ENCODE measurements around the gene PLCB3.

PLCB3 gene

DNA sequence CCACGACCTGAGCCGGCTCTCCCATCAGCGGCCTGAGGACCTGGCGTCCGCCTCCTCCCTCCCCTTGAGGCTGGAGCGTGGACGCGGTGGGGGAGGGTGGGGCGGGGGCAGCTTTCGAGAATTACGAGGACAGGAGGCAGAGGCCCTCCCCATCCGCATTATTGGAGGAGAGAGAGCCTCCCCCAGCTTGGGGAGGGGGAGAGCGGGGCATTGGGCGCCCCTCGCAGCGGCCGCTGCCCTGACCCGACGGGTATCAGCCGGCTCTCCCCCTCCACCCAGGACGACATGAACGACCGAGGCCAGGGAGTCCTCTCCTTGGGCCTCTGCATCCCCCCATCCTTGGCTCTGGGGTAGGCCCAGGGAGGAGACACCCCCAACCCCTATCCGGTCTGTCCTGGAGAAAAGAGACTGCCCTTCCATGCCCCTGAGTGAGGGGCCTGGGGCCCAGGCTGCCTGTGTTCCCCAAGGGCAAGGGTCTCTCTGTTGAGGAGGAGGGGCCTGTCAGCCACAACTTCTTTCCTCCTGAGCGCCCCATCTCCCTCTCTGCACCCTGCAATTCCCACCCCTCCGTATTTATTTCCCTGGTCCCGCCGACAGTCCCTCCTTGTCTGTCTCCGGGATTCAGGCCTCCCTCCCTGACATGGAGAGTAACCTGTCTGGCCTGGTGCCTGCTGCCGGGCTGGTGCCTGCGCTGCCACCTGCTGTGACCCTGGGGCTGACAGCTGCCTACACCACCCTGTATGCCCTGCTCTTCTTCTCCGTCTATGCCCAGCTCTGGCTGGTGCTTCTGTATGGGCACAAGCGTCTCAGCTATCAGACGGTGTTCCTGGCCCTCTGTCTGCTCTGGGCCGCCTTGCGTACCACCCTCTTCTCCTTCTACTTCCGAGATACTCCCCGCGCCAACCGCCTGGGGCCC, 34.8 kb downstream of the PLCB3 start:
- no peak for DNase-seq (ENCODE audit: low read depth in 2 of 2)

DNA sequence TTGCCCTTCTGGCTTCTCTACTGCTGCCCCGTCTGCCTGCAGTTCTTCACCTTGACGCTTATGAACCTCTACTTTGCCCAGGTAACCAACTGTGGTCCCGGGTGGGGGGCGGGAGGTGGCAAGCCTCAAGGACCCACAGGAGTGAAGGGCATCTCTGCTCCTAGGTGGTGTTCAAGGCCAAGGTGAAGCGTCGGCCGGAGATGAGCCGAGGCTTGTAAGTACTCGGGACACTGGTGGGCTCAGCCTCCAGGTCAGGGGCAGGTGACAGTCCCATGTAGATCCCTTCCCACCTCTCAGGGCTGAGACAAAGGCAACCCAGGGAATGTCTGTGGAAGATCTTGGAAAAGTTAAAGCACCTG, 35.5 kb downstream of the PLCB3 start:
- no peak for DNase-seq (ENCODE audit: low read depth in 2 of 2)

DNA sequence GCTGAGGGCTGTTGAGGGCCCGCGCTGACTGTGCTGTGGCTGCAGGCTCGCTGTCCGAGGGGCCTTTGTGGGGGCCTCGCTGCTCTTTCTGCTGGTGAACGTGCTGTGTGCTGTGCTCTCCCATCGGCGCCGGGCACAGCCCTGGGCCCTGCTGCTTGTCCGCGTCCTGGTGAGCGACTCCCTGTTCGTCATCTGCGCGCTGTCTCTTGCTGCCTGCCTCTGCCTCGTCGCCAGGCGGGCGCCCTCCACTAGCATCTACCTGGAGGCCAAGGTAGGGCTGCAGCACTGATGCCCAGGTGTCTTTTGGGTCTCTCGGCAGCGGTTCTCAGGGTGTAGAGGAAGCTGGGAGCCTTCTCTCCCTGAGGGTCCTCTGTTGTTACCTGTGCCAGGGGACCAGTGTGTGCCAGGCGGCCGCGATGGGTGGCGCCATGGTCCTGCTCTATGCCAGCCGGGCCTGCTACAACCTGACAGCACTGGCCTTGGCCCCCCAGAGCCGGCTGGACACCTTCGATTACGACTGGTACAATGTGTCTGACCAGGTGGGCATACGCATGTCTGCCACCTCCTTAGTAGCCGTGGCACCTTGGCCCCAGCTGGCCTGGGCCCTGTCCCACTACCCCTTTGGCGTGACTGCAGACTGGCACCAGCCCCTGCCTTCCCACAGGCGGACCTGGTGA, 36.5 kb downstream of the PLCB3 start:
- DNase-seq (ENCODE audit: low read depth in 2 of 2), result no peak

DNA sequence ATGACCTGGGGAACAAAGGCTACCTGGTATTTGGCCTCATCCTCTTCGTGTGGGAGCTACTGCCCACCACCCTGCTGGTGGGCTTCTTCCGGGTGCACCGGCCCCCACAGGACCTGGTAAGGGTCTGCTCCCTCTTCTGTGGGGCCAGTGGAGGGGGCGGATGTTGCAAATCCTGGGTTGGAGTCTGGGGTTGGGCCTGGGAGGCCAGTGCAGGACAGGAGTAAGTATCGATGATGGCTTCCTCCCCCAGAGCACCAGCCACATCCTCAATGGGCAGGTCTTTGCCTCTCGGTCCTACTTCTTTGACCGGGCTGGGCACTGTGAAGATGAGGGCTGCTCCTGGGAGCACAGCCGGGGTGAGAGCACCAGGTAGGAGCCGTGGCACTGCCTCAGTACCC, 37.0 kb downstream of the PLCB3 start:
- DNase-seq (ENCODE audit: low read depth in 2 of 2), result no peak

DNA sequence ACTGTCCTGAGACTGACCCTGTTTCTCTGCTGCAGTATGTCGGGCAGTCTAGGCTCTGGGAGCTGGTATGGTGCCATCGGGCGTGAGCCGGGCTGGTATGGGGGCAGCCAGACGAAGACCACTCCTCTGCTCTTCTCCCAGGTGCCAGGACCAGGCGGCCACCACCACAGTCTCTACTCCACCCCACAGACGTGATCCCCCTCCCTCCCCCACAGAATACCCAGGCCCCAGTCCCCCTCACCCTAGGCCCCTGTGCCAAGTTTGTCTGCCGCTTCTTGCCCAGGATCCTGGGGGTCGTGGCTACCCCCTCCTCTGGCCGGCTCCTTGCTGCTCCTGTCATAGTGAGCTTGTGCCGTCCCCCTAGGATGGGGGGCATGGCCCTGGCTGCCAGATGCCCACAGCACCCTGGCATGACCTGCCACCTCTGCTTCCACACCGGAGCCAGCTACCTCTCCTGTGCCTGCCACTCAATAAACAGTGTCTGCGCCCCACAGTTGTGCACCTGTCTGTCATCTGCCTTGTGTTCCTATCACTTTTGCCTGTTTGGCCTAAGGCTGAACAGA, 37.8 kb downstream of the PLCB3 start:
- DNase-seq (ENCODE audit: low read depth in 2 of 2), result no peak

GRCh38 chr11:64290352-64291261, 39.3 kb downstream of the PLCB3 start:
- DNase-seq (ENCODE audit: low read depth in 2 of 2), result no peak

DNA sequence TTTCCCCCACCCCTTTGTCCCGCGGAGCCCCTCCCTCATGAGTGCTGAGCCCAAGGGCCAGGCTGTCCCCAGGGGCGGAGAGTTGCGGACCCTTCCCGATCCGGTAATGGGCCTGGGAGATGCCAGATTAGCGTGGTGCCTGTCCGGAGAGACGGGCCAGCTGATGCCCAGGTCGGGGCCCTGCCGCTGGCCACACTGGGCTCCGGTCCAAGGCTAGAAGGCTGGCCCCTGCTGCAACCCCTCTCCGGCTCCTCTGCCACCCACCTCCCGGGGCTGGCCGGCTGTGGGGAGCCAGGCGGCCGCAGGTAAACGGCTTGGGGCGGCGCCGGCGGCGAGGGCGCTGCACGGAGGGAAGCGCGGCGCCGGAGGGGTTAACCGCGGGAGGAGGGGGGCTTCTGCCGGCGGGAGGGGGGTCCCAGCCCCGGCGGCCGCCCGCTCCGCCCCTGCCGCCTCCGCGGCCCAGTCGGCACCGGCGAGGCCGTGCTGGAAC, 40.0 kb downstream of the PLCB3 start, which contains the start of gene KCNK4:
Gene KCNK4, plus strand, starts transcription at position 41 of the 490 bp plus-strand sequence. CDS start 1,717 bp downstream, outside the sequence.
- no peak for DNase-seq (ENCODE audit: low read depth in 2 of 2)

DNA sequence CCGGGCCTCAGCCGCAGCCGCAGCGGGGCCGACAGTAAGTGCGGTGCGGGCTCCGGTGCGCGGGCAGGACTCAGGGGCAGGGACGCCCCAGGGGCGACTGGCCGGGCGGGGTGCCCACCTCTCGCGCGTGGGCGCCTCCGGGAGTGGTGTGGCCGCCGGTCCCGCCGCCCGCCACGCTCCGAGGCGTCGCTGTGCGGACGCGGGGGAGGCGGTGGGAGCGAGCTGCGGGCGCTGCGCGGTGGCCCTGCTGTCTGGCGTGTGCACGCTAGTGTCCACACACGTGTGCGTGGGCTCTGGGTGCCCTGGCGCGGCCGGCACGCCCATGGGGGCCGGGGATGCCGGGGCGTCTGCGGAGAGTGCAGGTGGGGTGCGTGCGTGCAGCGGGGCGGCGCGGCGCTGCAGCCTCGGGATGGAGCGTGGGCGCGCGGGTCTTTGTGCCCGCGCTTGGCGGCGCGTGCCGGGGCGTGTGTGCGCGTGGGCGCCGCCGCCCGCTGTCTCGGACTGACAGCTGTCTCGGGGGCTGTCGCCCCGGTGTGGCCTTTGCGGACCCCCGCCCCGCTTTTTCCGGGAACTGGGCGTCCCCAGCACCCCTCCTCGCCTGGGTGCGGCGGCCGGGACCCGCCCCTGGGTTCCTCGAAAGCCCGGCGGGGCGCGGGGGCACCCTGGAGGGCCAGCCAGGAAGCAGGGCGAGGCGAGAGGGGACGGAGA, 40.6 kb downstream of the PLCB3 start:
- DNase-seq (ENCODE audit: low read depth in 2 of 2), result no peak

DNA sequence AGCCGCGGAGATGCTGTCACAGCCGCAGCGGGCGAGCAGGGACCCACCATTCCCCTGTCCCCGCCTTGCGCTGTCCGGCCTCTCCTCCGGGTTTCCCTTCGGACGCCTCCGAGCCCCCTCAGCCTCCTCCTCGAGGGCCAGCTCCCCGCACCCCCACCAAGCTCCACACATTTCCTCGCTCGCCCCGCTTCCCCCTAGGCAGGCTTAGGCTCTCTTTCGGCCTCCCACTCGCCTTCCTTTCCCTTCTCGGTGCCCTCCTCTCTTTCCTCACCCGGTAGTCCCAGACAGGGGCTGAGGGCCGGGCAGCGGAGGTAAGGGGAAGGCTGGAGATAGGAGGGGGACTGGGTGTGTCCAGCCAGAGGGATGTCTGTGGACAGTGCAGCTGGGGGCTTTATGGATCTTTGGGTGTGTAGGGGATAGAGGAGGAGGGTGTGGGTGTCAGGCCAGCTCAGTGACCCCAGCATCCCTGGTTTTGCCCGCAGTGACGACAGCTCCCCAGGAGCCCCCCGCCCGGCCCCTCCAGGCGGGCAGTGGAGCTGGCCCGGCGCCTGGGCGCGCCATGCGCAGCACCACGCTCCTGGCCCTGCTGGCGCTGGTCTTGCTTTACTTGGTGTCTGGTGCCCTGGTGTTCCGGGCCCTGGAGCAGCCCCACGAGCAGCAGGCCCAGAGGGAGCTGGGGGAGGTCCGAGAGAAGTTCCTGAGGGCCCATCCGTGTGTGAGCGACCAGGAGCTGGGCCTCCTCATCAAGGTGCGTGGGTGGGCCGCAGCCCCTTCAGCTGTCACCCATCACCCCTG, 41.3 kb downstream of the PLCB3 start:
- DNase-seq (ENCODE audit: low read depth in 2 of 2), result no peak

DNA sequence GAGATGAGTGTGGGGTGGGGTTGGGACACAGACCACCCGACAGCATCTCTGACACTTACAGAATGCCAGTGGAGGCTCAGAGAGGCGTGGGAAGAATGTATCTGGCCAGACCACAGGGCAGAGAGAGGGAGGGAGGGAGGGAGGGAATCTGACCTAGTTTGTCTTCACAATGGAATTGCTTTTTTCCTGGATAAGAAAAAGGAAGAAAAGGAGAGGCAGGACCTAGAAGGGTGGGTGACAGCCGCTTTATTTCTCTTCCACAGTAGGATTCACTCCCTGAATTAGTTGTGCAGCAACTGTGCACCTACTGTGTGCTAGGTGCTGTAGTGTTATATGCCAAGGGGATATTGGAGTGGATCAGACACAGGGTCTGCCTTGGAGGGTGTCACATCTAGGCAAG, 43.4 kb downstream of the PLCB3 start:
- no peak for DNase-seq (ENCODE audit: low read depth in 2 of 2)

- DNase-seq (ENCODE audit: low read depth in 2 of 2), result no peak
These were observed 44.4 kb downstream of the PLCB3 start for GRCh38 chr11:64295760-64296159.

- DNase-seq (ENCODE audit: low read depth in 2 of 2), result no peak
These were observed 44.9 kb downstream of the PLCB3 start for GRCh38 chr11:64296236-64296635.

DNA sequence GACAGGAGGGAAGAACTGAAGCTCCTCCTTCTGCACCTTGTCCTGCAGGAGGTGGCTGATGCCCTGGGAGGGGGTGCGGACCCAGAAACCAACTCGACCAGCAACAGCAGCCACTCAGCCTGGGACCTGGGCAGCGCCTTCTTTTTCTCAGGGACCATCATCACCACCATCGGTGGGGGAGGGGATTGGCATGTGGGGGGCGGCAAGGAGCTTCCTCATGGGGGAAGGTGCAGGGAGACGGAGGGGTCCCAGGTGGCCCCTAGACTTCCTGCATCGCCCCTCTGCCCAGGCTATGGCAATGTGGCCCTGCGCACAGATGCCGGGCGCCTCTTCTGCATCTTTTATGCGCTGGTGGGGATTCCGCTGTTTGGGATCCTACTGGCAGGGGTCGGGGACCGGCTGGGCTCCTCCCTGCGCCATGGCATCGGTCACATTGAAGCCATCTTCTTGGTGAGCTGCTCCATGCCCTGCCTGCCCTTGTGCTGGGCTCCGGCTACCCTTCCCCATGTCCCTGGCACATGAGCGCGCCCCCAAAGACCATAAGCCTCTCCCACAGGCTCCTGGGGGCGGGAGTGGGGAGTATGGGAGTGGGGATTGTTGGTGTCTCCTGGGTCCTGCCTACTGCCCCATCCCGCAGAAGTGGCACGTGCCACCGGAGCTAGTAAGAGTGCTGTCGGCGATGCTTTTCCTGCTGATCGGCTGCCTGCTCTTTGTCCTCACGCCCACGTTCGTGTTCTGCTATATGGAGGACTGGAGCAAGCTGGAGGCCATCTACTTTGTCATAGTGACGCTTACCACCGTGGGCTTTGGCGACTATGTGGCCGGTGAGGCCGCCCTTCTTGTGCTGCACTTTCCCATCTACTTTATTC, 45.7 kb downstream of the PLCB3 start:
- DNase-seq (ENCODE audit: low read depth in 2 of 2), result no peak

DNA sequence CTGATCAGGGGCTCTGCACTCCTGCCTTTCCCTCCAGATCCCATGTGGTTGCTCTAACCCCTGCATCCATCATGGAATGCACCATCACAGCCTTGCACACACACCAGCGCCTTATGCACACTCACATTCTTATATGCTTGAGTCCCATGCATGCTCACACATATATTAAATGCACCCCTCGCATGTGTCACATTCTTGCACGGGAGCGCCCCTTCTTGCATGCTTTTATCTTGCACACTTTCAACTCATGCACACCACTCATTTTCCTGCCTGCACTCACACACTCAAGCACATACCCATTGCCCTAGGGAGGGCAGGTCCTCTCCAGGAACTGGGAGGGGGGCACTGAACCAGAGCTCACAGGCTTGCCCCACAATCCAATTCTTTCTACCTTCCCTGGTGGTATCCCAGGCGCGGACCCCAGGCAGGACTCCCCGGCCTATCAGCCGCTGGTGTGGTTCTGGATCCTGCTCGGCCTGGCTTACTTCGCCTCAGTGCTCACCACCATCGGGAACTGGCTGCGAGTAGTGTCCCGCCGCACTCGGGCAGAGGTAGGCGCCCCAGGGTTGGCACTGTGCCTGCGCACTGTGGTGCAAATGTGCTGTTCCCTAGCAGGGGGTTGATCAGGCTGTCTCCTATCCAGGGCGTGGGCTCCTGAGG, 46.5 kb downstream of the PLCB3 start:
- no peak for DNase-seq (ENCODE audit: low read depth in 2 of 2)

- DNase-seq (ENCODE audit: low read depth in 2 of 2), result no peak
These were observed 47.9 kb downstream of the PLCB3 start for GRCh38 chr11:64298966-64299846.

- no peak for DNase-seq (ENCODE audit: low read depth in 2 of 2)
These were observed 48.7 kb downstream of the PLCB3 start, which contains the start of gene CATSPERZ for GRCh38 chr11:64299847-64300648. Gene CATSPERZ, plus strand, starts transcription at chr11:64300358. Its CDS starts 53 bp downstream, at chr11:64300411.

All from stimulated activated CD4-positive, alpha-beta T cell treated with anti-CD3 and anti-CD28 coated beads, Interleukin-4, amount 100 ng/mL, for 48 hours (primary cell).